Neural cell (in vitro differentiated cells): ENCODE results near the gene SLC25A19.

Source experiments
- EP300 ChIP-seq: fragments of 450-650 bp; conservative IDR thresholded peaks from 2 replicates; pipeline ENCODE4 v1.6.1; 2014; ENCODE audit warnings: antibody characterized with exemption, mild to moderate bottlenecking, moderate library complexity; ENCODE audit not compliant: poor library complexity, severe bottlenecking
- POLR2AphosphoS5 ChIP-seq: IDR thresholded peaks from 2 replicates; pipeline ENCODE4 v1.6.1; 2012
- TF ChIP-seq, protein P1 (sequence below): fragments of 450-650 bp; IDR thresholded peaks from 2 replicates; pipeline ENCODE4 v1.5.1; 2014; ENCODE audit warnings: antibody characterized with exemption, mild to moderate bottlenecking, moderate library complexity; ENCODE audit not compliant: poor library complexity, severe bottlenecking

DNA sequence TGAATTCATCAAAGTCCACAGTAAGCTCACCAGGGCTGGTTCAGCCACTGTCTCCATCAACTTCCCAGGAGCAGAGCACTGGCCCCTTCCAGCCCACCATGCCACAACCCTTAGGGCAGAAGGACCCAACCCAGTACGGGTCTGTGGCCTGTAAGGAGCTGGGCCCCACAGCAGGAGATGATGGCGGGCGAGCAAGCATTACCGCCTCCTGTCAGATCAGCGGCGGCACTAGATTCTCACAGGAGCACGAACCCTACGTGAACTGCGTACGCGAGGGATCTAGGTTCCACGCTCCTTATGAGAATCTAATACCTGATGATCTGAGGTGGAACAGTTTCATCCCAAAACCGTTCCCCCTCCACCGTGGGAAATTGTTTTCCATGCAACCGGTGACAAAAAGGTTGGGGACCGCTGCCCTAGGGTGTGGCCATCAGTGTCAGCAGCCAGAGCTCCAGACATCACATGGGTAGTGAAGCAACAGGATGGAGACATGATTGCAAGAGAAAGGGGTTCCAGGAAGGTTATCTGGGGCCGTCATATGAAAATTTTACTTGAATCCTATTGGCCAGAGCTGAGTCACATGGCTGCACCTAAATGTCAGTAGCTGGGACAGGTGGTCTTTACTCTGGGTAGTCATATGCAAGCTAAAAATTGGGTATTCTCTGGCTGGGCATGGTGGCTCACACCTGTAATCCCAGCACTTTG, 12.4 kb upstream of the SLC25A19 start:
- TF ChIP-seq, protein P1, sequence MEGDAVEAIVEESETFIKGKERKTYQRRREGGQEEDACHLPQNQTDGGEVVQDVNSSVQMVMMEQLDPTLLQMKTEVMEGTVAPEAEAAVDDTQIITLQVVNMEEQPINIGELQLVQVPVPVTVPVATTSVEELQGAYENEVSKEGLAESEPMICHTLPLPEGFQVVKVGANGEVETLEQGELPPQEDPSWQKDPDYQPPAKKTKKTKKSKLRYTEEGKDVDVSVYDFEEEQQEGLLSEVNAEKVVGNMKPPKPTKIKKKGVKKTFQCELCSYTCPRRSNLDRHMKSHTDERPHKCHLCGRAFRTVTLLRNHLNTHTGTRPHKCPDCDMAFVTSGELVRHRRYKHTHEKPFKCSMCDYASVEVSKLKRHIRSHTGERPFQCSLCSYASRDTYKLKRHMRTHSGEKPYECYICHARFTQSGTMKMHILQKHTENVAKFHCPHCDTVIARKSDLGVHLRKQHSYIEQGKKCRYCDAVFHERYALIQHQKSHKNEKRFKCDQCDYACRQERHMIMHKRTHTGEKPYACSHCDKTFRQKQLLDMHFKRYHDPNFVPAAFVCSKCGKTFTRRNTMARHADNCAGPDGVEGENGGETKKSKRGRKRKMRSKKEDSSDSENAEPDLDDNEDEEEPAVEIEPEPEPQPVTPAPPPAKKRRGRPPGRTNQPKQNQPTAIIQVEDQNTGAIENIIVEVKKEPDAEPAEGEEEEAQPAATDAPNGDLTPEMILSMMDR = no peak
- no peak for TF ChIP-seq POLR2AphosphoS5
- TF ChIP-seq EP300 = no peak
